ENCODE data around the gene CDH23.
"Not testable (repeated sequence)": the region's sequence is repeated elsewhere in the genome, so short reads cannot be mapped to it uniquely, and the experiment has no call there.

Gene CDH23

DNA sequence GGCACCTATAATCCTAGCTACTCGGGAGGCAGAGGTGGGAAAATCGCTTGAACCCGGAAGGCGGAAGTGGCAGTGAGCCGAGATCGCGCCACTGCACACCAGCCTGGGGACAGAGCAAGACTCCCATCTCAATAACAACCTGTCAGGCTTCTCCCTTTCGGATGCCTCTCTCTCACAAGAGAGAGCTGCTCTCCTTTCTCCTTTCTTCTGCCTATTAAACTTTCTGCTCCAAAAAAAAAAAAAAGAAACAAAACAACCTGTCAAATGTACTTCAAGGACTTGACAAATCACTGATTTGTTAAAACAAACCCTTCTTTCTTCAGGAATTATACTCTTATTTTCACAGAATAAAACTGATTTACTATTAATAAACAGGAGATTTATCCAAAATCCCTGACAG lies 450.7 kb downstream of the CDH23 start:
- peaks cover 90 to 95% of the 10 kb centered on the region in 2 experiments for H3K4me1 ChIP-seq (ENCODE audit: control insufficient read depth in 1 of 2, insufficient read depth in 1 of 2, low read depth in 1 of 2, low read length in 1 of 2)
- H3K27ac ChIP-seq = peak overlapping the region; percentile 45
- TF ChIP-seq, protein P1, sequence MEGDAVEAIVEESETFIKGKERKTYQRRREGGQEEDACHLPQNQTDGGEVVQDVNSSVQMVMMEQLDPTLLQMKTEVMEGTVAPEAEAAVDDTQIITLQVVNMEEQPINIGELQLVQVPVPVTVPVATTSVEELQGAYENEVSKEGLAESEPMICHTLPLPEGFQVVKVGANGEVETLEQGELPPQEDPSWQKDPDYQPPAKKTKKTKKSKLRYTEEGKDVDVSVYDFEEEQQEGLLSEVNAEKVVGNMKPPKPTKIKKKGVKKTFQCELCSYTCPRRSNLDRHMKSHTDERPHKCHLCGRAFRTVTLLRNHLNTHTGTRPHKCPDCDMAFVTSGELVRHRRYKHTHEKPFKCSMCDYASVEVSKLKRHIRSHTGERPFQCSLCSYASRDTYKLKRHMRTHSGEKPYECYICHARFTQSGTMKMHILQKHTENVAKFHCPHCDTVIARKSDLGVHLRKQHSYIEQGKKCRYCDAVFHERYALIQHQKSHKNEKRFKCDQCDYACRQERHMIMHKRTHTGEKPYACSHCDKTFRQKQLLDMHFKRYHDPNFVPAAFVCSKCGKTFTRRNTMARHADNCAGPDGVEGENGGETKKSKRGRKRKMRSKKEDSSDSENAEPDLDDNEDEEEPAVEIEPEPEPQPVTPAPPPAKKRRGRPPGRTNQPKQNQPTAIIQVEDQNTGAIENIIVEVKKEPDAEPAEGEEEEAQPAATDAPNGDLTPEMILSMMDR (IDR thresholded peaks at IDR 0.05) = no peak

DNA sequence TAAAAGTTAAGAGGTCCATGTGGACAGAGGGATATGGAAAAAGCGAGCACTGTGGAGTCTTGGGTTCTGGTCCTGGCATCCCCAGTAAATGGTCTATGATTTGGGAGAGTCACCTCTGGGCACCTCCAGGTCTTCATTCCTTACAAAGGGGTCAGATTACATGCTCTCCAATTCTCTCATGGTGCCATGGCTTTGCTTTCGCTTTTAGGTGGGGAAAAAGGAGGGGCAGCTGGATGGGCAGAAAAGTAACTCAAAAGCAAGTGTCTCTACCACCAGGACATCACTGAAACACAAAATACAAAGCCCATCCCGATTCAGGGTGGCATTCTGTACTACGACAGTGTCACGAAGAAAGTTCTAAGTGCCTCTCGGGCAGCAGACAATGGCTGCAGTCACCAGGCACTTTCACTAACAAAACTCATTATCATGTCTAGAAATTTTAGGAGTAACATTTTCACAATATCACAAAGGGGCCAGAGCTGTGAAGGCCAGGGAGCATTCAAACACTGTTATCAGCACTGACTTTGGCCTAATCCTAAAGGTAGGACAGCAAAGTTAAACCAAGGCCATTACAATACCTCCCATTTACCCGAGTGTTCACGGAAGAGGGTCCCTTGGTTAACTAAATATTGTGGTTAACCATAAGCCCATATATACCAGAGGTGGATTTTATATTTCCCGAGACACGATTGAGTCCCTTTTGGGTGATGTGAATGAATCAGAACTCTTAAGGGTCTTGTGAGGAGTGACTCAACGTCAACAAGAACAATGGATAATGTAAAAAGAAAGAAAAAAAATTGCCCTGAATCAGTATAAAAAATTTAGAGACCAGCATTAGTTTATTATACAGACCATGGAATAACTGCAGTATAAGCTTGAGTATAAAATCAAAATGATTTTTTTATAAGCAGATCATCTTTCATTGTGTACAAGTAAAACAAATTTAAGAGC lies 451.9 kb downstream of the CDH23 start:
- Histone ChIP-seq H3K36me3 (no peaks in the 10 kb centered on the region), H3K27me3 (no peaks in the 10 kb centered on the region), H3K4me3 (ENCODE audit: low read depth in 1 of 2, low read length in 1 of 2) (peak overlapping the region; percentile 18 to 73), H3K27ac (peak overlapping the region; percentile 81), H3K9me3 (no peaks in the 10 kb centered on the region), H3K4me1 (ENCODE audit: control insufficient read depth in 1 of 2, insufficient read depth in 1 of 2, low read depth in 1 of 2, low read length in 1 of 2) (peaks cover 82 to 87% of the 10 kb centered on the region in 2 experiments)
- TF ChIP-seq, protein P1 (IDR thresholded peaks at IDR 0.05) = no peak

More for the DNA sequence above, 450.7 kb downstream of the CDH23 start:
- H3K4me3 ChIP-seq (ENCODE audit: low read depth in 1 of 2, low read length in 1 of 2) = peak overlapping the region in 1 of 2 experiments; percentile 73
- H3K9me3 ChIP-seq = no peaks in the 10 kb centered on the region
- no peaks in the 10 kb centered on the region for H3K36me3 ChIP-seq
- no peaks in the 10 kb centered on the region for H3K27me3 ChIP-seq

DNA sequence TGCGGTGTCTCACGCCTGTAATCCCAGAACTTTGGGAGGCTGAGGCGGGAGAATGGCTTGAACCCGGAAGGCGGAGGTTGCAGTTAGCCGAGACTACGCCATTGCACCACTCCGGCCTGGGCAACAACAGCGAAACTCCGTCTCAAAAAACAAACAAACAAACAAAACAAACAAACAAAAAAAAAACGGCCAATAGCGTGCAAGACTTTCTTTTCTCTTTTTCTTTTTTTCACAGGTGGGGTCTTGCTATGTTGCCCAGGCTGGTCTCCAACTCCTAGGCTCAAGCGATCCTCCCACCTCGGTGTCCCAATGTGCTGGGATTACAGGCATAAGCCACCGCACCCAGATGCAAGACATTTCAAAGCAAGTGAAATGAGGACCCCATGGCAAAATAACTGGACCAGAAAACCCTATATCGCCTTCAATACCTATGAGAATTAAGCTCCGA lies 452.8 kb downstream of the CDH23 start:
- Histone ChIP-seq H3K27ac (peak overlapping the region; percentile 81), H3K9me3 (no peaks in the 10 kb centered on the region), H3K36me3 (no peaks in the 10 kb centered on the region), H3K27me3 (no peaks in the 10 kb centered on the region), H3K4me3 (ENCODE audit: low read depth in 1 of 2, low read length in 1 of 2) (peak overlapping the region; percentile 73 to 99), H3K4me1 (ENCODE audit: control insufficient read depth in 1 of 2, insufficient read depth in 1 of 2, low read depth in 1 of 2, low read length in 1 of 2) (peaks cover 73 to 78% of the 10 kb centered on the region in 2 experiments)
- TF ChIP-seq, protein P1 (IDR thresholded peaks at IDR 0.05) = no peak

DNA sequence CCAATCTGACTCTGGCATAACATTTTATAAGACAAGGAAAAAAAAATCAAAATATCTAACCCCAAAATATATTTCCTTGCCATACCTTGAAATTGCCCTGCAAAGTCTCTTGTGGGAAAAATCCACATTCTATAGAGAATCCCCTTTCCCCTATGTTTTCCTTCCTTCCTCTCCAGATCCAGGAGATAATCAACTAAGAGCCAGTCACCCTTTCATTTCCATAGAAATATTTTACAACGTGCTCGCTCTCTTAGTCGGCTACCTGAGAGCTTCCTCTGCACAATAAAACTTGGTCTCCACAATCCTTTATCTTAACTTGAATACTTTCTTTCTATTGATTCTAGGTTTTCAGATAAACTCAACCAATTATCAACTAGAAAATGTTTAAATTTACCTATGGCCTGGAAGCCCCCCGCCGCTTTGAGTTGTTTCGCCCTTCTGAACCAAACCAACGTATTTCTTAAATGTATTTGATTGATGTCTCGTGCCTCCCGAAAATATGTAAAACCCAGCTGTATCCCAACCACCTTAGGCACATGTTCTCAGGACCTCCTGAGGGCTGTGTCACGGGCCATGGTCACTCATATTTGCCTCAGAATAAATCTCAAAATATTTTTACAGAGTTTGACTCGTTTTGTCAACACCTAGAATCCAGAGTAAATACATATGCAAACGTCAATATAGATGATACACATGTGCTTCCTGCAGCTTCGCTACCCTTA lies 453.5 kb downstream of the CDH23 start:
- Histone ChIP-seq H3K27me3 (no peaks in the 10 kb centered on the region), H3K36me3 (no peaks in the 10 kb centered on the region), H3K4me3 (ENCODE audit: low read depth in 1 of 2, low read length in 1 of 2) (peak overlapping the region; percentile 73 to 99), H3K4me1 (ENCODE audit: control insufficient read depth in 1 of 2, insufficient read depth in 1 of 2, low read depth in 1 of 2, low read length in 1 of 2) (peaks cover 66 to 71% of the 10 kb centered on the region in 2 experiments), H3K27ac (peak overlapping the region; percentile 81), H3K9me3 (no peaks in the 10 kb centered on the region)
- TF ChIP-seq, protein P1 (IDR thresholded peaks at IDR 0.05) = no peak

DNA sequence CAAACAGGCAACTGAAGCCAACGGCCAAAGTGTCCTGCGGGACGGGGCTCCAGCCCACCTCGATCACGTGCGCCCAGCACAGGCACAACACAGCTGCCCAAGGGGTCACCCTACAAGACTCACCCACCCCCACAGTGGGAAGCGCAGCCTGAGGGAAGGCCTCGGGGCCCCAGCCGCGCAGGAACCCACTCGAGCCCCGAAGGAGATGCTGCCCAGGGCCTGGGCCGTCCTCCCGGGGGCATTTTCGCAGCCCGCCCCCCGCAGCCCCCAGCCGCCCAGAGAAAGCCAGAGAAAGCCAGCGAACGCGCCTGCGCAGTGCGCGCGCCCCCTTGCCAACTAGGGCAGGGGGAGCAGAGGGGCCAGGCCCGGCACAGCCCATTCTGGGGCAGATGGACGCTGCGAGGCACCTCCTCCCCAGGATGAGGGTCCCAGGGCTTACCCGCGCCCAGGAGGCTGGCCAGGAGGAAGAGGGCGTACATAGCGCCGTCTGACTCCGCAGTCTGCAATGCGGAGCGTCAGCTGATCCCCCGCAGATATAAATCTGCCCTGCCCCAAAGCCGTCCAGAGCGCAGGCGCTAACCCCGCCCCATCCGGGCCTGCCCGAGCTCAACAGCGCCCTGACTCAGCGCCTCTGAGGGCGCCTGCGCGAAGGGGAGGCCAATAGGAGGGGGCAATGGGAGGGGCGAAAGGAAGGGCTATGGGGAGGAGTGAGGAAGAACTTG lies 454.2 kb downstream of the CDH23 start, which contains the start of gene PSAP:
TSS of gene PSAP (minus strand) at position 509 of the 722 bp plus-strand sequence. CDS start at position 479, 30 bp downstream.
- no peaks in the 10 kb centered on the region for H3K27me3 ChIP-seq
- peaks cover 59 to 64% of the 10 kb centered on the region in 2 experiments for H3K4me1 ChIP-seq (ENCODE audit: control insufficient read depth in 1 of 2, insufficient read depth in 1 of 2, low read depth in 1 of 2, low read length in 1 of 2)
- peak within 1 kb of the TSS; percentile 81 for H3K27ac ChIP-seq
- H3K36me3 ChIP-seq = no peaks in the 10 kb centered on the region
- no peaks in the 10 kb centered on the region for H3K9me3 ChIP-seq
- TF ChIP-seq, protein P1 (IDR thresholded peaks at IDR 0.05) = peak; percentile 41
- peak within 1 kb of the TSS; percentile 73 to 99 for H3K4me3 ChIP-seq (ENCODE audit: low read depth in 1 of 2, low read length in 1 of 2)

DNA sequence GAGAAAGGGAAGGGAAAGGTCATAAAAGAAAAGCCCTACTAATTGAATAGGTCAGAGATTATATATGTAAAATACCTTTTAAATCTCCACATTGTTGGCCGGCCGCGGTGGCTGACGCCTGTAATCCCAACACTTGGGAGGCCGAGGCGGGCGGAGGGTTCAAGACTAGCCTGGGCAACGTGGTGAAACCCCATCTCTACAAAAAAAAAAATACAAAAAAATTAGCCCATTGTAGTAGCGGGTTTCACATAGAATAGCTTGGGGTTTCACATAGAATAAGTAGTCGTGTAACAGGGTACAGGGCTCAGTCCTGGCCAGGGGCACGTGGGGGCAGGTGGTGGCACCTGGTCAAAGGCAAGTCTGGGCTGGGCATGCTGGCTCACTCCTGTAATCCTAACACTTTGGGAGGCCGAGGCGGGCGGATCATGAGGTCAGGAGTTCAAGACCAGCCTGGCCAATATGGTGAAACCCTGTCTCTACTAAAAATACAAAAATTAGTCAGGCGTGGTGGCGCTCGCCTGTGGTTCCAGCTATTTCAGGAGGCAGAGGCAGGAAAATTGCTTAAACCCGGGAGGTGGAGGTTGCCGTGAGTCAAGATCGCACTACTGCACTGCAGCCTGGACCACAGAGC lies 454.9 kb downstream of the CDH23 start:
- H3K36me3 ChIP-seq, H3K9me3 ChIP-seq, H3K27me3 ChIP-seq: not testable (repeated sequence)
- Histone ChIP-seq H3K4me1 (ENCODE audit: control insufficient read depth in 1 of 2, insufficient read depth in 1 of 2, low read depth in 1 of 2, low read length in 1 of 2) (peaks cover 52 to 57% of the 10 kb centered on the region in 2 experiments), H3K4me3 (ENCODE audit: low read depth in 1 of 2, low read length in 1 of 2) (peak overlapping the region; percentile 73 to 99), H3K27ac (peak overlapping the region; percentile 81)

Data from neutrophil (primary cell).